ELF-1 (cell line): Measurements from ENCODE around the gene TBC1D14.

Experiments used
- DNase-seq: peaks from one replicate; pipeline ENCODE4 v3.0.0-alpha.2; 2016; ENCODE audit warnings: low read depth, low spot score

Gene TBC1D14

DNA sequence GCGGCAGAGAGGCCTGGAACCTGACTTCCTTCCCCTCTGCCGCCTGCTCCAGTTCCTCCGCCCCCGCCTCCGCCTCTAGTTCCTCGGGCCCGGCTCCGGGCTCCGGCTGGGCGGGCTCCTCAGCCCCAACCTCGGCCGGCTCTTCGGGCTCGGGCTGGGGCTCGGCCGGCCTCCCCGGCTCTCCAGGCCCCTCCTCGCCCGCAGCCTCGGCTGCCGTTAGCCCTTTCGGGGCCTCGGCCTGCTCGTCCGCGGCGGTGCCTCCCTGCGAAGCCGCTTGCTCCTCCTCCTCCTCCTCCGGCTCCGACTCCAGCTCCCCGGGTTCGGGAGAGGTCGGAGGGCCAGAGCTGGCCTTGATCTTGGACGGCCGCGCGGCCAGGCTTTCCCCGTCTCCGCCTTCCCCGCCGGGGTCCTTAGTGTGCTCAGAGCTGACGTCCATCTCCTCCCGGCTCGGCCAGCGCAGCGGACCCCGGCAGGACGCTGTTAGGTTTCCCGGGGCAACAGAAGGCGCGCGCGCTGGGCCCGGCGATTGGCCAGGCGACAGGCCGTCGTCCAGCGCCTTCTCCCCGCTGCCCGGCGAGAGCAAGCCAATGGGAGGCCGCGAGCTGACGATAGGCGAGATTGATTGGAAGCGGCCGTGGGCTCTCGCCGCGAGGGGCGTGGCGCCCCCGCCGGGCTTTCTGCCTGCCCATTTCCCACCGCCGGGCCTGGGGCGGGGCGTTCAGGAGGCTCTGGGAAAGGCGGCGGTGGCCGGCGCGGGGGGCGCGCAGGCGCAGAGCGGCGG lies 133.1 kb downstream of the TBC1D14 start:
- peak; percentile 99 for DNase-seq

DNA sequence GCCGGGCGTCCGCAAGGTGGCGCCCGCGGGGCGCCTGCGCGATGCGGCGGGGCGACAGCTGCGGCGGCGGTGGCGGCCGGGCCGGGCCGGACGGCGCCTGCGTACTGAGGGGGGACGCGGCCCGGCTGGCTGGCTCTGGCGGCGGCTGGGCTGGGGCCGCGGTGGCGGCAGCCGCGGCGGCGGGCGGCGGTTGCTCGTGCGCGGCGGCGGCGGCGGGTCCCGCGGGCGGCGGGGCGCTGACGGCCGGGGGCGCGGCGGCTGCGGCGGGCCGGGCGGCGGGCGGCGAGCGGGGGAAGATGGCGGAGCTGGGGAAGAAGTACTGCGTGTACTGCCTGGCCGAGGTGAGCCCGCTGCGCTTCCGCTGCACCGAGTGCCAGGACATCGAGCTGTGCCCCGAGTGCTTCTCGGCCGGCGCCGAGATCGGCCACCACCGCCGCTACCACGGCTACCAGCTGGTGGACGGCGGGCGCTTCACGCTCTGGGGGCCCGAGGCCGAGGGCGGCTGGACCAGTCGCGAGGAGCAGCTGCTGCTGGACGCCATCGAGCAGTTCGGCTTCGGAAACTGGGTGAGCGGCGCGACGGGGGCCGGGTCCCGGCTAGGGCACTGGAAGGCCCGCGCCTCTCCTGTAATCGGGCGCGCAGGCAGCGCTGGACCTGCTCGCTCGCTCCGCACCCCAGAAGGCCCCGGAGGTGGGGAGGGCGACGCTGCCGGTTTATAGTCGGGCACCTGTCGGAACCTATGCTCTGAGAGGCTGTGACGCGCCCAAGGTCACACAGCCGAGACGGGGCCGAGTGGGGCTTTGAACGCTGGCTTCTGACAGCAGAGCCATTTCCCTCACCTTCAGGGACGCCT lies 133.9 kb downstream of the TBC1D14 start, which contains the start of gene TADA2B:
TSS of gene TADA2B (plus strand) at position 89 of the 853 bp plus-strand sequence. CDS start at position 297, 208 bp downstream.
- peak; percentile 60 for DNase-seq

DNA sequence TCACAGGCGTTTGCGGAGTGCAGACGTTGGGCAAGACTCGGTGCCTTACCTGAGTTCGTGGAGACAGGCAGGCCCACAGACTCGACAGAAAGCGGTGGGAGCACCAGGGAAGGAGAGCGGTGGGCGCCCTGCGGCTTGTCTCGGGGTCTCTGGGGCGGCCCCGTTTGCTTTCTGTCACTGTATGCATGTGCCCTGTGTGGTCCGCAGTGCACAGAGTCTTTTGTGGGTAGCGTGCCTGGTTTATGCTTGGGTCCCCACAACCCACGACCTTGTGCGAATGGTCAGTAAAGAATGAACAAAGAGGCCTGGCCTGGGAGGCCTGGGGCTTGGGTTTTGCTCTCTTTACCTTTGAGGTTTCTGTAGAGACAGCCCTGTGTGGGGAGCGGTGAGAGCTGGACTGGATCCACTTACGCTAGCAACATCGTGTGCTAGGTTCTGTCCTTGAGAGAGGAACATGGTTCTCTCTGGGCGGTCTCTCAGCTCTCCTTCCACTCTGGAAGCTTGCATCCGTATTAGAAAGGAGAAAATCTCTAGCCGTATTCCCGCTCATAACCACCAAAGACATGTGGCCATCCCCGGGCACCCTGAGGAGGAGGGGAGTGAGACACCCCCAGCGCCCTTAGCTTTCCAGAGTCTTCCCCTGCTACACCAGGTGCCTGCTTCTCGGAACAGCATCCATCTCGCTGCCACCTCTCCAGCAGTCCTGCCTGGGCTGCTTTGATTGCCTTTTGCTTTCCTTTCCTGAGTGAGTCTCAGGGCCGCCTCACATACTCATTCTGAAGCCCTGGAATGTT lies 134.7 kb downstream of the TBC1D14 start:
- DNase-seq = no peak

DNA sequence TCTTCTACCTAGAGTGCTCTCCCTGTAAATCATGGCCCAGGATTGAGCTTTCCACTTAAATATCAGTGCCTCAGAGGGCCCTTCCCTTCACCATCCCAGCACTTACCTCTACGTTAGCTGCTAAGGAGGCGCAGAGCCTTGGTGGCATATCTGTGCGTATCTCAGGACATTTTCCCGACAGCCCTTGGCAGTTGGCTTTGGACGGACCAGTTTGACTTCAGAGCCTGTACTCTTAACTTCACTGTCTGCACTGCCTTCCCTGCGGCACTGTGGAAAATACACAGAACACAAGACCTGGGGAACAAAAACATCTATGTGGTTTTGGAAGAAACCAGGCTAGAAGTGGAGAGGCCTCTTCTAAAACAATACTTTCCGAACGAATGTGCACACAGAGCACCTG lies 135.9 kb downstream of the TBC1D14 start:
- no peak for DNase-seq

DNA sequence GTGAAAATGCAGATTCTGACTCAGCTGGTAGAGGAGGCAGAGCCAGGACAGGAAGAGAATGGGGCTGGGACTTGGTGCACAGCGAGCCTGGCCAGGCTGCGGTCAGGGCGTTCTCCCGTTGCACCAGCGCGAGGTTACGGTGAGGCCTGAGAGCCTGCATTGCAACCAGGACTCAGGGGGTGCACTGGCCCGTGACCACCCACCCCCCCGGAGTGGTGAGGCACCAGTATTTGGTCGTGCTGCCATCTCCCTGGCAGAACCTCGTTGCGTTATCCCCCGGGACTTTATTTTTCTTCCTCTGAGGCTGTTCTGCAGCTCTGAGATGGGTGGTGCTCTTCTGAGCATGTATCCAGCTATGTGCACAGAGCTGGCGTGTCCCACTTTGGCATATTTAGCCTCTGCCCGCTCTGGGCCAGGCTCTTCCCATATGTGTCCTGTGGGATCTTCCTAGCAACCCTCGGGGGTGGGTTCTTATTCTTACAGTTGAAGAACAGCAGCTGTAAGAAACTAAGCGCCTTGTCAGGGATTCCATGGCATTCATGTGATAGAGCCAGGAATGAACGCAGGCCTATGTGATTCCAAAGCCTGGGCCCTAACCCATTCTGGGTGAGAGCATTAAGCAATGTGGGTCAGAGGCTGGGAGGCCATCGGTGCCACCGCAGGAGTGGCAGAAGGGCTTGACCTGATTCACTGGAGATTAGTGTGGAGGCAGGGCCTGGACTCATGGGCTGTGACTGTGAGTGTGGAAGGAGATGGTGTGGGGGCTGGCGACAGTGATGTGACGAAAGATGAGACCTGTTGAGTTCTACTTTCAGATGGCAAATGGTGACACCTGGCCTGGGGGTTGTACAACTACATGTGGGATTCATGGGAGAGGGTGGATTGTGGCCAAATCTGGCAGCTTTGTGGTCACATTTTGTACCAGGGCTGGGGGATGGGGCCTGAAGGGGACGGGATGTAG lies 136.6 kb downstream of the TBC1D14 start:
- DNase-seq = no peak

DNA sequence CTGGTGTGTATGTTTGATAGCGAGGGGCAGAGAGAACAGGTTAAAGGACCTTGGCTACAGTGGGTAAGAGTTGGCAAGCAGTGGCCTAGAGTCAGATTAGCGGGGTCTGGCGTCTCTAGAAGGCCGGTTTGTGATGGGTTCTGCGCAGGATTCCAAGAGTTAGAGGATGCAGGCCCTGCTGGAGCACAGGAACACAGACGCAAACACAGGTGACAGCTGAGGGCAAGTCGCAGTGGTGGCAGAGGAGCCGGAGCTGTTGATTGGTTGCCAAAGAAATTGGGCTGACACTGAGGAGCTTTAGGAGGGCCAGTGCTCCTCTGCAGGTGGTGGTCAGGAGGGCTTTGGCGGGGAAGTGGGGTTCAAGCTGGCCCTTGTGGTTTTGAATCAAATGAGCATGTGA lies 137.3 kb downstream of the TBC1D14 start:
- DNase-seq = no peak

DNA sequence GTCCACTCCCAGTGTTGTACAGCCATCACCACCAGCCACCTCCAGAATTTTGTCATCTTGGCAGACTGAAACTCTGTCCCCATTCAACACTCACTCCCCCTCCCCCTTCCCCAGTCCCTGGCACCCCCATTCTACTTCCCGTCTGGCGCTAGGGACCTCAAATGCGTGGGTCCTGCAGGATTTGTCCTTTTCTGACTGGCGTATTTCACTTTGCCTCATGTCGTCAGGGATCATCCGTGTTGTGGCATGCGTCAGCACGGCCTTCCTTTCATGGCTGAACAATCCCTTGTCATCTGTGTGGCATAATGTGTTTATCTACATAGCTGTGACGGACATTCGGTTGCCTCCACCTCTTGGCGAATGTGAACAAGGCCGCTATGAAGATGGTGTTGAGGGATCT lies 139.0 kb downstream of the TBC1D14 start:
- DNase-seq = no peak

DNA sequence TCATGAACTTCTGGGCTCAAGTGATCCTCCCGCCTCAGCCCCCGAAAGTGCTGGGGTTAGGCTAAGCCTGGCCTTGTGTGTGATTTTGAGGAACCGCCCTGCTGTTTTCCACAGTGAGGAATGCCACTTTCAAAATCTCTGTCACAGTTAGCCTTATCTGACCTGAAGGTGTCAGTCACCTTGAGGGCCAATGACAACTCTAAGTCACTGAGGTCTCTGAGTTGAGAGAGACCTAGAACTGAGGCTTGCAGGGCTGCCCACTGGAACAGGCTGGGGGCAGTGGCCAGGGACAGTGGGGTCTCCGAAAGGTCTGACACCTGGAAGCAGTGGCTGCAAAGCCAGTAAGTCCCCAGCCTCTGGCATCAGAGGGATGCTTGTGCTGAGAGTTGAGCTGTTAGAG lies 139.7 kb downstream of the TBC1D14 start:
- DNase-seq = no peak

DNA sequence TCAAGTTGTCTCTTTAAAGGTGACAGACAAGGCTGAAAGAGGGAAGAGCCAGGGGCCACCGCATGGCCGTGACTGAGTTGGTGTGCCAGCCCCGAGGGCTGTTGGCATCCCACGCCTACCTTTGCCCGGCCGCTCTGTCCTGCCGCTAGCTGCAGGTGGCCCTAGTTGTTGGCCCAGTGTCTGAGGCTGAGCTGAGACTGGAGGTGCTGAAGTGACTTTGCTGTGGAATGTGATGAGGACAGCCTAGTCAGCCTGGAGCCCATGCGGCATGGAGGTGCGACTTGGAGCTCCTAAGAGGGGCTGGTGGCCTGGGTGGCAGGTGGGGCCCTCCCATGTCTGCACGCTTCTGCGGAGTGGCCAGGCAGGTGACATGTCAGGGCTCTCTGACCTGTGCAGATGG lies 140.1 kb downstream of the TBC1D14 start:
- peak; percentile 18 for DNase-seq

DNA sequence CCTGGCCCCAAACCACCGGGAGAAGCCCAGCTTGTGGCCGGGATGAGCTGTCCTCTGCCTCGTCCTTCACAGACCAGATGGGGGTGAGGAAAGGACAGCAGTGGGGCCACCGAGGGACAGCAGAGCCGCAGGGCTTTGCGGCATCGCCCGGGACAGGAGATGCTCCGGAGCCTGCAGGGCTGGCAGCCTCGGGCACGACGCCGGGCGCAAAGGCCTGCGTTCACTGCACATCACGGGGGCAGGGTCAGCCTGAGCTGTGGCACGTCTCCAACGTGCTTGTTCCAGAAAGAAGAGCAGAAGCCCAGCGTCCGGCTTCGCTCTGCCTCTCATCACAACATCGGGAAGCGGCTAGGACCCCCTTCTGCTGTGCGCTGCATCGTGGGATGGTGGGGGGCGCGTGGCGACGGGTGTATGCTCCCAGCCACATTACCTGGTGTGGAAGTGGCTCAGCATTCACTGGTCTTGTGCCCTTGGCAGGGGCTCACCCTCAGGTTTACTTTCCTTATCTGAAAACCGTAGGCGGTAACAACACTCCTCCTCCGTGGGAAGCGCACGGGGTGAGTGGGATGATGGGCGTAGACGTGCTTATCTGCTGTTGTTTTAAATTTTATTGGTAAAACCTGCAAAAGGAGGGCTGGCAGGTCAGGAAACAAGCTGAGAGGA lies 141.0 kb downstream of the TBC1D14 start:
- DNase-seq = no peak

DNA sequence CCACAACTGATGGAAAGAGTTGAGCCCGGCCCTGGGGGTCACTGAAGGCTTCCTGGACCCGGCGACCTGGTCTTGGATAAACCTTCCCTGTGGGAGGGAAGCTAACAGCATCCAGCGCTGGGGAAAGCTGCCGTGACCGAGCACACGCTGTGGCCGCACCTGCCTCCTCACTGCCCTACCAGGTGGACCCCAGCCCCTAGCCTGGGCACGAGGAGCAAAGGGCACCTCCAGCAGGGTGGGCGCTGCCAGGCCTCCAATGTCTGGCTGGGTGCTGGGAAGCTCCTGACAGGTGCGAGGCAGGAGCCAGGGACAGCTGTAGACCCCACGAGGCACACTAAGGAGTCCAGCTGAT lies 141.5 kb downstream of the TBC1D14 start:
- no peak for DNase-seq

DNA sequence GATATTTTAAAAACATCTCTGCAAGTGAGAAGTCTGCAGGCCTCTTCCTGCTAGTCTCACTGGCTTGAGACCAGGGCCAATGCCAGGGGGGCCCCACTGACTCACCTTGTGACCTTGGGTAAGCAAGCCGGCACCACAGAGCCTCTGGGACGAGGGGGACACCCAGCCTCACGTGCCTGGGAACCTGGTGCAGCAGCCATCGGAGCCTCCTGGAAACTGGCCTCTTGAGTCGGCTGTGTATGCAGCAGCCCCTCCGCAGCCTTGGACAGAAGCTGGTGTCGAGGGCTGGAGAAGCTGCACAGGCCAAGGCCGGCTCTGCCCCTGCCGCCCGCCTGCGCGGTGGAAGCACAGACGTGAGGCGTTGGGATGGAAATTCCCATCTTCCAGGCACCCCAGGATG lies 142.3 kb downstream of the TBC1D14 start:
- no peak for DNase-seq

DNA sequence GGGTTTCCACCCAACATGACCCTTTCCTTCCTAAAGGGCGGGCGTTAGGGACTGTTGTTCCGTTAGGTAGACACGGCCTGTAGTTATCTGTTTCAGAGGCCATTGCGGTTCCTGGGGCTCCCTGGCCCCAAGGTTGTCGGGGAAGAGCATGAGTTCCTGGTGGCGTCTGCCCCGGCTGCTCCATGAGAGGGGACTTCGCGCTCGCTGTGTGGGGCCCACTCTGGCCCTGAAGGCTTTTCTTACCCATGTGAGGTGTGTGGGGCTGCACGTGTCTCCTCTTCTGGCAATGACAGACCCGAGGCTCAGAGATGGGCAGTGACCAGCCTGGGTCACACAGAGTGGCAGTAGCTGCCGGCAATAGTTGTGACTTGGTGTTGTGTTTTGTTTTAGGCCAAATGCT lies 142.7 kb downstream of the TBC1D14 start:
- DNase-seq = no peak

DNA sequence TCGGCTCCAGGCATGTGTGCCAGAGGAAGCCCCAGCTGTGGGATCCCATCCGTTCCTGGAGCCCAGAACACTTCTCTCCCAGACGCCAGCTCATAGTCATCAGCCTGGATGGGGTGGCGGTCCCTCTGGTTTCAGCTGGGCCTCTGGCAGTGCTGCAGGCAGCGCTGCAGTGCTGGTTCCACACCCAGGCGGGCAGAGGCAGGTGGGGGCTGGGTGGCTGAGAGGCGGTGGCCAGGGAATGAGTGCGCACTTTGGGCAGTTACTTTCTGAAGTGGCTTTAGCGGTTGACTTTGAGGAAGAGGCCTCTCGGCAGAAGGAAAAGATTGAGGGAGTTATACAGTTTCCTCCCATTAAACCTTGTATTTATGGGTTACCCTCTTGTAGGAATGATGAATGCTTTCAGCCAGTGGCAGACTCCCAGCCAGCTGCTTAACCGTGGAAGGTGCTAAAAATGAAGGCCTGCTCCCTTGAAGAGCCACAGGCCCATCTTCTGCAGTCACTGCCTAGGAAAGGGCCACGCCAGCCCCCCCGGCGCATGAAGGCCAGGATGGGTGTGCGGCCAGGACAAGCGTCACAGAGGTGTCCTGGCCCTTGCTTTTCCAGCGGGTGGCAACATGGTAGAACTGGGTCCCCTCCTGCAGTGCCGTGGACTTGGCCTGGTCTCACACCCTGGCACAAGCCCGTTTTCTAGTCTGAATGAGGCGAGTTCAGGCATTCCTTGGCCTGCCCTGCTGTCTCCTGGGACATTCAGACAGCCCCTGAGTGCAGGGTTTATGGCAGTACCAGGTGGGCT lies 143.5 kb downstream of the TBC1D14 start:
- DNase-seq = no peak

DNA sequence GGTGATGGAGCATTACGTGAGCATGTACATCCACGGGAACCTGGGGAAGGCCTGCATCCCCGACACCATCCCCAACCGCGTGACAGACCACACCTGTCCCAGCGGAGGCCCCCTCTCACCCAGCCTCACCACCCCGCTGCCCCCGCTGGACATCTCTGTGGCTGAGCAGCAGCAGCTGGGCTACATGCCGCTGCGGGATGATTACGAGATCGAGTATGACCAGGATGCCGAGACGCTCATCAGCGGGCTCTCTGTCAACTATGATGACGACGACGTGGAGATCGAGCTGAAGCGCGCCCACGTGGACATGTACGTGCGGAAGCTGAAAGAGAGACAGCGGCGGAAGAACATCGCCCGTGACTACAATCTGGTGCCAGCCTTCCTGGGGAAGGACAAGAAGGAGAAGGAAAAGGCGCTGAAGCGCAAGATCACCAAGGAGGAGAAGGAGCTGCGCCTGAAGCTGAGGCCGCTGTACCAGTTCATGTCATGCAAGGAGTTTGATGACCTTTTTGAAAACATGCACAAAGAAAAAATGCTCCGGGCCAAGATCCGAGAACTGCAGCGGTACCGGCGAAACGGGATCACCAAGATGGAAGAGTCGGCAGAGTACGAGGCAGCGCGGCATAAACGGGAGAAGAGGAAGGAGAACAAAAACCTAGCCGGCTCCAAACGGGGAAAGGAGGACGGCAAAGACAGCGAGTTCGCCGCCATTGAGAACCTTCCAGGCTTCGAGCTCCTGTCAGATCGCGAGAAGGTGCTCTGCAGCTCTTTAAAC lies 144.7 kb downstream of the TBC1D14 start:
- no peak for DNase-seq

DNA sequence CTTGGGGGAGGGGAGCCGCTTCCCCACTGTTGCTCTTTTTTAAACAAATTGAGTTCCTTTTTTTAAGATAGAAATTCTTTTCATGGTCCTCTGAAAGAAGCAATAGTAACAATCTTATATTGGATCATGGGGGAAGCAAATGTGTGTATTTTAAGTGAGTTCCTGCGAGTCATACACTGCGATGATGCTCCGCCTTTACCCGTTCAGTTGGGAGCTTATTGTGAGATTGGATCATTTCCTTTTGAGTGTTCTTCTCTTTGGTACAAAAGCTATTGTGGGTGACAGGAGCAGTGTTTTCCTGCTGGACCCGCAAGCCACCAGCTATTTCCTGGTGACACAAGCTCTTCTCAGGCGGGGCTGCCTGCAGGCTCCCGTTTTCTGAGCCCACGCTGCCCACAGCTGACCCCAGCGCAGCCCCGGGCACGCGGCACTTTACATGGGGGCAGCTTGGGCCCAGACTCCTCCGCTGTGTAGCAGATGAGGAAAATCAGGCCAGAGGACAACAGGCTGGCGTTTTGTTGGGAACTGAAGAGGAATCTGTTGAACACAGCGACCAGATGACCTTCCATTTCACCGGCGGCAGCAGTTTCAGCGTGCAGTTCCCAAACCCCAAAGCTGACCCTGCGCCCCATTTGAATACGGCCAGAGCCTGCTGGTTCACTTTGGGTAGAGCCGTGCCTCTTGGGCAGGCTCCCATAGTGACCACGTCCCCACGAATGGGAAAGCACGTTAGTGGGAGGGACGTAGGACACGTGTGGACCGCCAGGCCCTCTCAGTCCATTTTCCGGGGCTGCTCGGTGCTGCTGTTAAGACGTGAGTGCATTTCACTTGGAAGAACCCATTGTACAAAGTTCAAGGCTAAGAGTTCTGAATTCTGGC lies 145.7 kb downstream of the TBC1D14 start:
- no peak for DNase-seq

DNA sequence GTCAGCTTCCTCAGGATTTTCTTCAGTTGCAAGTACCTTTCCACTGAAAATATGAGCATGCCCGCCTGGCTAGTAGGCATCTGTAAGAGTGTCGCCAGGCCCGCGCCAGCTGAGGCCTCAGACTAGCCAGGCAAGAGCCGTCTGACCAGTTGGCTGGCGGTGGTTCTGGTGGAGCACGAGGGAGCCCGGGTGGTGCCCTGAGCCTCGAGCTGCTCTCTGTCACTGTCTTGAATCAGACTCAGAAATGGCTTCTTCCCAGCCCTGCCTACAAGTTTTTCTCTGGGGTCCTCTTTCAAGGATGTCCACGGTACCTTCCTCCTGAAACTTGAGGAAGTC lies 146.3 kb downstream of the TBC1D14 start:
- DNase-seq = no peak

DNA sequence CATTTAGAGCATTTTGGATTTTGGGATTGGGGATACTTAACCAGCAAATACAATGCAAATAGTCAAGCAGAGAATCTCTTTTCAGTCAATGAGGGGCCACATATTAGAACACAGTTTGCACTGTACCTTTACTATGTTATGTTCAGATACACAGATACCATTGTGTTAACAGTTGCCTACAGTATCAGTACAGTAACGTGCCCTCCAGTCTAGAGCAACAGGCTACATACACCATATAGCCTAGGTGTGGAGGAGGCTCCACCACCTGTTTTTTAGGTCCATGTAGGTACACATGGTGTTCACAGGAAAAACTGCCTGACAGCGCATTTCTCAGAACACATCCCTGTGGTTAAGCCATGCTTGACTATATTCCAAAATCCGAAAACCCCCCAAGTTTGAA lies 149.2 kb downstream of the TBC1D14 start:
- no peak for DNase-seq
